ENCODE data around the gene OIP5.

DNA sequence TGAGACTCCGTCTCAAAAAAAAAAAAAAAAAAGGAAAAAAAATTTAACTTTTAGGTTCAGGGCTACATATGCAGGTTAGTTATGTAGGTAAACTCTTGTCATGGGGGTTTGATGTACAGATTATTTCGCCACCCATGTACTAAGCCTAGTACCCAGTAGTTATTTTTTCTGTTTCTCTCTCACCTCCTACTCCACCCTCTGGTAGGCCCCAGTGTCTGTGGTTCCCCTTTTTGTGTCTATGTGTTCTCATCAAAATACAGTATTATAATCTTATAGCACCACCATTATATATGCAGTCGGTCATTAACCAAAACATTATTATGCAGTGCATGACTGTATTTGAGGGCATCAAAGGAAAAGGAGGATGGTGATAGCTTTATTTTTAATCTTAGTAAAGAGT, 54.1 kb downstream of the OIP5 start:
- TF ChIP-seq, protein P1, sequence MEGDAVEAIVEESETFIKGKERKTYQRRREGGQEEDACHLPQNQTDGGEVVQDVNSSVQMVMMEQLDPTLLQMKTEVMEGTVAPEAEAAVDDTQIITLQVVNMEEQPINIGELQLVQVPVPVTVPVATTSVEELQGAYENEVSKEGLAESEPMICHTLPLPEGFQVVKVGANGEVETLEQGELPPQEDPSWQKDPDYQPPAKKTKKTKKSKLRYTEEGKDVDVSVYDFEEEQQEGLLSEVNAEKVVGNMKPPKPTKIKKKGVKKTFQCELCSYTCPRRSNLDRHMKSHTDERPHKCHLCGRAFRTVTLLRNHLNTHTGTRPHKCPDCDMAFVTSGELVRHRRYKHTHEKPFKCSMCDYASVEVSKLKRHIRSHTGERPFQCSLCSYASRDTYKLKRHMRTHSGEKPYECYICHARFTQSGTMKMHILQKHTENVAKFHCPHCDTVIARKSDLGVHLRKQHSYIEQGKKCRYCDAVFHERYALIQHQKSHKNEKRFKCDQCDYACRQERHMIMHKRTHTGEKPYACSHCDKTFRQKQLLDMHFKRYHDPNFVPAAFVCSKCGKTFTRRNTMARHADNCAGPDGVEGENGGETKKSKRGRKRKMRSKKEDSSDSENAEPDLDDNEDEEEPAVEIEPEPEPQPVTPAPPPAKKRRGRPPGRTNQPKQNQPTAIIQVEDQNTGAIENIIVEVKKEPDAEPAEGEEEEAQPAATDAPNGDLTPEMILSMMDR (IDR thresholded peaks at IDR 0.05) = no peak
- no peak for TF ChIP-seq POLR2A (IDR thresholded peaks at IDR 0.05)
